Erythroblast (primary cell): ENCODE data around the gene MBD2.

ENCODE experiments used
- GATA1 ChIP-seq: IDR thresholded peaks from 2 replicates; pipeline ENCODE4 v1.6.1; 2011; ENCODE audit warnings: low read depth, mild to moderate bottlenecking, control low read depth, low read length, moderate library complexity
- POLR2A ChIP-seq: IDR thresholded peaks from 2 replicates; pipeline ENCODE4 v1.6.1; 2011; ENCODE audit warnings: mild to moderate bottlenecking, low read length

- TF ChIP-seq POLR2A = no peak
- no peak for TF ChIP-seq GATA1
Measured at GRCh38 chr18:54251606-54252390, 27.3 kb upstream of the MBD2 start.
